SJSA1 (cell line): ENCODE data around the gene KRTAP15-1. TPM values are rescaled to one million over a fixed set of nuclear protein-coding genes. Genes with fewer than 3 reads are reported as not detected.

ENCODE experiments used
- DNase-seq, 2 experiments: peaks; one replicate each; pipeline ENCODE4 v3.0.0-alpha.2; 2015 to 2020; ENCODE audit warnings: low spot score in 2 of 2, low read depth in 1 of 2
- H3K27ac ChIP-seq: fragments of 250-450 bp; sonication (Bioruptor Pico); 2 replicates; pipeline ENCODE4 v1.5.1; 2020; ENCODE audit warnings: mild to moderate bottlenecking, moderate library complexity
- H3K27me3 ChIP-seq: fragments of 250-450 bp; sonication (Bioruptor Pico); replicated peaks from 2 replicates; pipeline ENCODE4 v1.5.1; 2020; ENCODE audit warnings: mild to moderate bottlenecking, moderate library complexity
- H3K36me3 ChIP-seq: fragments of 250-450 bp; sonication (Bioruptor Pico); 2 replicates; pipeline ENCODE4 v1.5.1; 2020; ENCODE audit warnings: mild to moderate bottlenecking
- H3K4me1 ChIP-seq: fragments of 250-450 bp; sonication (Bioruptor Pico); replicated peaks from 2 replicates; pipeline ENCODE4 v1.6.1; 2021; ENCODE audit warnings: mild to moderate bottlenecking
- H3K4me3 ChIP-seq: fragments of 250-450 bp; sonication (Bioruptor Pico); 2 replicates; pipeline ENCODE4 v1.5.1; 2020; ENCODE audit warnings: mild to moderate bottlenecking
- H3K9me3 ChIP-seq: fragments of 250-450 bp; sonication (Bioruptor Pico); replicated peaks from 2 replicates; pipeline ENCODE4 v1.5.1; 2020; ENCODE audit warnings: mild to moderate bottlenecking
- total RNA-seq: library from RNA; depleted of rRNA; stranded (reverse); fragments of >200 nt; shearing (Covaris generic); gene quantifications from 2 replicates; pipeline ENCODE4 v1.2.3, GENCODE V29; 2014; rRNA removed

Gene KRTAP15-1
- total RNA-seq, 1 experiment from 2014 or later = not detected

DNA sequence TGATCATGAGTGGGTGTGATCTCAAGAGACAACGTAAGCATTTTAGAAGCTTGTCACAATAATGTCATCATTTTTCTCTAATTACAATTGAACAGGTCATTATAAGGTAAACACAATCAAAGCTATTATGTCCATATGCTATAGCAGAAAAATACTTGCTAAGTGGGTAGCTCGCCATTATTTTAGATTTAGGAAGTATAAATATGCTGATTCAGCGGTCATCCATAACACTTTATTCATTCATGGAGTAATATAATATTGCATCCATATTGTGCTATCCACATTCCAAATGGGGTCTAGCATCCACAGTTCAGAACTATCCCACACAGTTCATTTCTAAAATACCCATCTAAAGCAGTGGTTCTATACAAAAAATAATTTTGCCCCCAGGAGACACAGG, 8.4 kb downstream of the KRTAP15-1 start:
- DNase-seq = no peak
- no peaks in the 10 kb centered on the region for H3K4me1 ChIP-seq
- no peak overlapping the region for H3K4me3 ChIP-seq
- no peak overlapping the region for H3K27ac ChIP-seq
- H3K36me3 ChIP-seq = no peaks in the 10 kb centered on the region
- H3K9me3 ChIP-seq = no peaks in the 10 kb centered on the region
- H3K27me3 ChIP-seq = no peaks in the 10 kb centered on the region; the same call in 1 of the 2 replicates

DNA sequence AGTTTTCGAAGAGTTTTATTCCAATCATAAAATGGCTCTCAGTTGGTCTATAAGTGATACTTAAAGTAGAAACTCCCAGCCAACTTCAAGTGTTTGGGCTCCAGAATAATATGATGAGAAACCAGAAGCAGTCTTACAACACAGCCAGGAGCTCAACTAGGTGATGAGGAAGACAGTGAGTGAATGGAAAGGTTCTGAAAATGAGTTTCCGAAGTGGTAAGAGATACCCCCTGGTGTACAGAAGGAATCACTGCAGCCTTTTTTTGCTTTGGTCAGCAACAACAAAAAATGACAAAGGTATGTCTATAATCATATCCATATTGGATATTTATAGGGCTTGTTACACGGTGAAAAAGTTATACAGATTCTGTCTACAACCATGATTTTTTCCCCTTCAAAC, 23.6 kb downstream of the KRTAP15-1 start:
- Histone ChIP-seq H3K9me3 (no peaks in the 10 kb centered on the region), H3K27me3 (no peaks in the 10 kb centered on the region; the same call in 1 of the 2 replicates), H3K27ac (no peak overlapping the region), H3K4me1 (no peaks in the 10 kb centered on the region), H3K36me3 (no peaks in the 10 kb centered on the region), H3K4me3 (no peak overlapping the region)
- no peak for DNase-seq

DNA sequence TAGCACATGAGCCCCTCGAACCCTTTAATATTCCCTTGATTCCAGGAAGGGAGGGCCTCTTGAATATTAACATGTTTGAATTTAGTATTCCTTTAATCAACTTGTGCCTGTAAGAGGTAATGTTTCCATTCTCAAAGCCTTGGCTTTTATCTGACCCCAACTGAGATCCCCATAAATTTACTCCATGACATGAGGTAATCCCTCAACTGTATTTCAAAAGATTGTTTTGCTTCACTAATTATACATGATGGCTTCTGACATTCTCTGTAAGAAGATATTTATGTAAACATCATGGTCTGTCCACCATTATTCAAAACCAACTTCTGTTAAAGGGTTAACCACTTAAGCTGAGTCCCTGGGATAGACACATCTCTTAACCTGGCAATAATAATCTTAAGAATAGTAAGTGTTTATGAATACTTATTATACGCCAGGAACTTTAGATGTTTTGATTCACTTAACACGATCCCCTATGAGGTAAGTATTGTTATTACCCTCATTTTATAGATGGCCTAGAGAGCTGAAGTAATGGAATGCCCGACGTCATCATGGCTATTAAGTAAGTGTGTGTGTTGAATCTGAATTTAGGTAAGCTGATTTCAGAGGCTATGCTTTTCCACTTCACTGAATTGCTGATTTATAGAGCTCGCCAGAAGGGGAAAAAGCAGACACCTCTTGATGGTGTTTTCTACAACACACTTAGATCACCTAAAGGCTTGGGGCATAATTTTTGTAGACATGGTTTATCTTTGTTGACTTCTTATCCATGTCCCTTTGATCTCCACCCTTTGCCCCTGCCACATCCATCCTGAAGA, 29.0 kb downstream of the KRTAP15-1 start:
- Histone ChIP-seq H3K4me3 (no peak overlapping the region), H3K36me3 (no peaks in the 10 kb centered on the region), H3K9me3 (no peaks in the 10 kb centered on the region), H3K27ac (no peak overlapping the region), H3K27me3 (no peaks in the 10 kb centered on the region; the same call in 1 of the 2 replicates), H3K4me1 (no peaks in the 10 kb centered on the region)
- DNase-seq = no peak

DNA sequence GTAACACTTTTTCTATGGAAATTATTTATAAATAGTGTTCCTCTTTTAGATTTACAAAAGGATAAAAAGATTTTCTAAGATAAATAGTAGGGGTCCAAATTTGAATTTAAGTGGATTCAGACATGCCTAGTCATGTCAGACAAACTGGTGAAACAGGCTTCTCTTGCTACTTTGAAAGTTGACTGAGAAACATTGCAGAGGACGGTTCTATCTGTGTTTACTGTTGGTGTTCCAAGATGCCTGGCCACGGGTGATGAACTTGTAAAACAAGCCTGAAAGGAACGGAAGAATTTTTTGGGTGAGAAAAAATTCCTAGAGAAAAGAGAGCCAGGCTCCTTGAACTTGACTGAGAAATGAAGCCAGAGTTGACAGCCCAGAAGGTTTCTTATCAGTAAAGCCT, 37.9 kb downstream of the KRTAP15-1 start:
- Histone ChIP-seq H3K4me3 (no peak overlapping the region), H3K27ac (no peak overlapping the region), H3K27me3 (no peaks in the 10 kb centered on the region), H3K4me1 (no peaks in the 10 kb centered on the region), H3K36me3 (no peaks in the 10 kb centered on the region), H3K9me3 (no peaks in the 10 kb centered on the region)
- no peak for DNase-seq

DNA sequence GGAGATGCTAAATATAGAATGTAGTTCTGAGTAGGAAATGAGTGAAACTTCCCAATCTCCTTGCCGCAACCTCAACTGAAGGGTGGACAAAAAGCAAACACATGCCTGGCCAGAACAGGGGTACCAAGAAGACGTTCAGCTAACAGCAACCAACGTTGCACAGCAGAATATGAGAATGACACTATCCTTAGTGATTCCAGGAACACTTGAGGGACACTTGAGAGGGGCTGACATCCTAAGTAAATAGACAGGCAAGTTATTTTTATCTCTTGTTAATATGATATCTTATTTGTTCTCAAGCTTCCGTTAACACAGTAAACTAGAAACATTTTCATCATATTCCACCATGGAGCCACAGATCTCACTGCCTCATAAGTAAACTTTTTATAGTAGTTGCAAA, 39.2 kb downstream of the KRTAP15-1 start:
- no peaks in the 10 kb centered on the region for H3K27me3 ChIP-seq
- no peak overlapping the region for H3K4me3 ChIP-seq
- DNase-seq = no peak
- no peaks in the 10 kb centered on the region for H3K4me1 ChIP-seq
- no peaks in the 10 kb centered on the region for H3K36me3 ChIP-seq
- no peaks in the 10 kb centered on the region for H3K9me3 ChIP-seq
- no peak overlapping the region for H3K27ac ChIP-seq

DNA sequence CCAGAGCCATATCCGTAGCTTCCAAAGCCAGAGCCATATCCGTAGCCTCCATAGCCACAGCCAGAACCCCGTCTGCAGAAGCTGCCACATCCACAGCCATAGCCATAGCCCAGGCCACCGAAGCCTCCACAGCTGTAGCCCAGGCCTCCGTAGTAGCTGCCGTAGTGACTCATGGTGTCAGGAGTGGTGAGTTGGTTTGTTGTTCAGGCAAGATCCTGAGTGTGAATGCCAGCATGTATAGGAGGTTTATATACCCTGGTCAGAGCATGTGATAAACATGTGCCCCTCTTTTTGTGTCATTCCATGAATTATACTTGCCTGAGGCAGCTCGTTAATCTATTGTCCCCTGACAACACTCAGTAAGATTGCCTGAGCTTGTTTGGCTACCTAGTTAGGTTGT, 40.1 kb downstream of the KRTAP15-1 start, which contains the start of gene KRTAP19-1:
Gene KRTAP19-1, minus strand, starts transcription at position 223 of the 400 bp plus-strand sequence. Its CDS starts 50 bp downstream, at position 173.
- Histone ChIP-seq H3K27me3 (no peaks in the 10 kb centered on the region), H3K36me3 (no peaks in the 10 kb centered on the region), H3K4me1 (no peaks in the 10 kb centered on the region), H3K27ac (no peak within 1 kb of the TSS), H3K9me3 (no peaks in the 10 kb centered on the region), H3K4me3 (no peak within 1 kb of the TSS)
- DNase-seq = no peak

DNA sequence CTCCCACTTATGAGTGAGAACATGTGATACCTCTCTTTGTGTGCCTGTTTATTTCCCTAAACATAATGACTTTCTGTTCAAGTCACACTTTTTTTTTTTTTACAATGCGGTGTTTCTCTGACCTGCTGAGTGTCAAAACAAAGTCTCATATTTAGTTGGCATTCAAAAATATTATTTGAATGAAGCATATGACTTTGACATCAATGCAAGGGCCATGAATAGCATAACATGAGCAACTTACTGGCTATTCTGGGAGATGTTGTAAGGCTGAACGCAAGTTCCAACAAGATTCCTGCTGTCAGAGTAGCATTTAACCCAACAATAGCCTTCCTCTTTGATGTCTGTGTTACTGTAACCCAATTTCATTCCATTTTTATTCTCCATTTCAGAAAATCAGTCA, 42.1 kb downstream of the KRTAP15-1 start:
- Histone ChIP-seq H3K4me3 (no peak overlapping the region), H3K36me3 (no peaks in the 10 kb centered on the region), H3K27ac (no peak overlapping the region), H3K4me1 (no peaks in the 10 kb centered on the region), H3K9me3 (no peaks in the 10 kb centered on the region), H3K27me3 (no peaks in the 10 kb centered on the region)
- DNase-seq = no peak

DNA sequence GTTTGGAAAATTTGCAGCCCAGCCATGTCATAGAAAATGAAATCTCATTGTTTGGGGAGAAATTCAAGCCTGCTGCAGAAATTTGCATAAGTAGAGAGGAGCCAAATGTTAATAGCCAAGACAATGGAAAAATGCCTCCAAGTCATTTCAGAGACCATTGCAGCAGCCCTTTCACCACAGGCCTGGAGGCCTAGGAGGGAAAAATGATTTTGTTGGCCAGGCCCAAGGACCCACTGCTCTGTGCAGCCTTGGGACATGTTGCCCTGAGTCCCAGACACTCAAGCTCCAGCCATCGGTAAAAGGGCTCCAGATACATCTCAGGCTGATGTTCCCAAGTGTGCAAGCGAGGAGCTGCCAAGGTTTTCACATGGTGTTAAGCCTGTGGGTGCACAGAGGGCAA, 46.1 kb downstream of the KRTAP15-1 start:
- no peaks in the 10 kb centered on the region for H3K36me3 ChIP-seq
- no peak for DNase-seq
- H3K4me1 ChIP-seq = no peaks in the 10 kb centered on the region
- H3K27me3 ChIP-seq = no peaks in the 10 kb centered on the region
- H3K27ac ChIP-seq = no peak overlapping the region
- no peaks in the 10 kb centered on the region for H3K9me3 ChIP-seq
- no peak overlapping the region for H3K4me3 ChIP-seq

DNA sequence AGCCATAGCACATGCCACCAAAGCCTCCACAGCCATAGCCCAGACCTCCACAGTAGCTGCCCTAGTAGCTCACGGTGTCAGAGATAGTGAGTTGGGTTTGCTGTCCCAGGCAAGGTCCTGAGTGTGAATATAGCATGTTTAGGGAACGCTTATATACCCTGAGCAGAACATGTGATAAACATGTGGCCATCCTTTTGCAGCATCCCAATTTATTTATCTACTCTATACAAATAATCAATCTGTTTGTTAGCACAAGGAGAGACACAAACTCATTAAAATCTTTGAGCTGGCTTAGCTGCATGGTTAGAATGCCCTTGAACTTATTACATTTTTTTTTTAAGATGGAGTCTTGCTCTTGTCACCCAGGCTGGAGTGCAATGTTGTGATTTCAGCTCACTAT, 47.3 kb downstream of the KRTAP15-1 start, which contains the start of gene KRTAP19-2:
Gene KRTAP19-2, minus strand, starts transcription at position 101 of the 400 bp plus-strand sequence. Its CDS starts 88 bp downstream, at position 13.
- Histone ChIP-seq H3K27ac (no peak within 1 kb of the TSS), H3K4me3 (no peak within 1 kb of the TSS), H3K36me3 (no peaks in the 10 kb centered on the region), H3K9me3 (no peaks in the 10 kb centered on the region), H3K4me1 (no peaks in the 10 kb centered on the region), H3K27me3 (no peaks in the 10 kb centered on the region)
- DNase-seq = no peak

Other genes with a start within 250 kb of the KRTAP15-1 start
- not detected in 2 replicates for gene CLDN8, start 224.2 kb upstream of the KRTAP15-1 start, total RNA-seq
- not detected in 2 replicates for gene KRTAP24-1, start 157.3 kb upstream of the KRTAP15-1 start, total RNA-seq
- not detected in 2 replicates for gene KRTAP25-1, start 150.8 kb upstream of the KRTAP15-1 start, total RNA-seq
- not detected in 2 replicates for gene KRTAP26-1, start 120.0 kb upstream of the KRTAP15-1 start, total RNA-seq
- not detected in 2 replicates for gene KRTAP27-1, start 102.6 kb upstream of the KRTAP15-1 start, total RNA-seq
- gene KRTAP23-1, start 91.7 kb upstream of the KRTAP15-1 start, total RNA-seq = not detected in 2 replicates
- gene KRTAP13-2, start 68.0 kb upstream of the KRTAP15-1 start, total RNA-seq = not detected in 2 replicates
- gene KRTAP13-1, start 44.2 kb upstream of the KRTAP15-1 start, total RNA-seq = not detected in 2 replicates
- not detected in 2 replicates for gene KRTAP13-3, start 14.3 kb upstream of the KRTAP15-1 start, total RNA-seq
- not detected in 2 replicates for gene KRTAP13-4, start 10.1 kb upstream of the KRTAP15-1 start, total RNA-seq
- not detected in 2 replicates for gene KRTAP19-1, start 40.1 kb downstream of the KRTAP15-1 start, total RNA-seq
- not detected in 2 replicates for gene KRTAP19-2, start 47.2 kb downstream of the KRTAP15-1 start, total RNA-seq
- gene KRTAP19-3, start 51.7 kb downstream of the KRTAP15-1 start, total RNA-seq = not detected in 2 replicates
- gene KRTAP19-4, start 56.9 kb downstream of the KRTAP15-1 start, total RNA-seq = not detected in 2 replicates
- not detected in 2 replicates for gene KRTAP19-5, start 61.9 kb downstream of the KRTAP15-1 start, total RNA-seq
- not detected in 2 replicates for gene KRTAP19-6, start 101.6 kb downstream of the KRTAP15-1 start, total RNA-seq
- not detected in 2 replicates for gene KRTAP19-7, start 121.0 kb downstream of the KRTAP15-1 start, total RNA-seq
- gene KRTAP22-2, start 150.1 kb downstream of the KRTAP15-1 start, total RNA-seq = not detected in 2 replicates
- gene KRTAP6-3, start 152.2 kb downstream of the KRTAP15-1 start, total RNA-seq = not detected in 2 replicates
- gene KRTAP6-2, start 158.6 kb downstream of the KRTAP15-1 start, total RNA-seq = not detected in 2 replicates
- gene KRTAP22-1, start 160.8 kb downstream of the KRTAP15-1 start, total RNA-seq = not detected in 2 replicates
- gene KRTAP6-1, start 173.7 kb downstream of the KRTAP15-1 start, total RNA-seq = not detected in 2 replicates
- gene KRTAP20-1, start 176.2 kb downstream of the KRTAP15-1 start, total RNA-seq = not detected in 2 replicates
- gene KRTAP20-4, start 180.4 kb downstream of the KRTAP15-1 start, total RNA-seq = not detected in 2 replicates
- gene KRTAP20-2, start 194.9 kb downstream of the KRTAP15-1 start, total RNA-seq = not detected in 2 replicates
- gene KRTAP20-3, start 202.6 kb downstream of the KRTAP15-1 start, total RNA-seq = not detected in 2 replicates